Activated CD4-positive, alpha-beta T cell treated with anti-CD3 and anti-CD28 coated beads, Interleukin-2, amount 50 U/mL, for 48 hours (primary cell): Measurements from ENCODE around the gene TSPAN13.

Experiments used
- DNase-seq, 2 experiments: peaks; one replicate each; pipeline ENCODE4 v3.0.0-alpha.2; 2020

Gene TSPAN13

GRCh38 chr7:16753102-16753931, at the start of gene TSPAN13:
TSS of gene TSPAN13 (plus strand) at chr7:16753755. CDS start at chr7:16753968, 213 bp downstream.
- peak; percentile 71 to 77 for DNase-seq

- DNase-seq, result no peak
Observed at GRCh38 chr7:16708511-16708910, 45.0 kb upstream of the TSPAN13 start.

- DNase-seq, result no peak
Observed at GRCh38 chr7:16708980-16709379, 44.6 kb upstream of the TSPAN13 start.

- DNase-seq, result no peak
Observed at GRCh38 chr7:16710651-16711050, 42.9 kb upstream of the TSPAN13 start.

- DNase-seq, result no peak
Observed at GRCh38 chr7:16711730-16712129, 41.8 kb upstream of the TSPAN13 start.

GRCh38 chr7:16712916-16713315, 40.6 kb upstream of the TSPAN13 start:
- peak; percentile 12 to 20 for DNase-seq

- DNase-seq, result no peak
Observed at GRCh38 chr7:16715928-16716327, 37.6 kb upstream of the TSPAN13 start.

GRCh38 chr7:16718111-16718656, 35.4 kb upstream of the TSPAN13 start:
- no peak for DNase-seq

- no peak for DNase-seq
Observed at GRCh38 chr7:16719699-16720098, 33.9 kb upstream of the TSPAN13 start.

GRCh38 chr7:16721541-16721940, 32.0 kb upstream of the TSPAN13 start:
- DNase-seq, result no peak

- no peak for DNase-seq
Observed at GRCh38 chr7:16724344-16724743, 29.2 kb upstream of the TSPAN13 start.

GRCh38 chr7:16726189-16726588, 27.4 kb upstream of the TSPAN13 start:
- DNase-seq, result no peak

- DNase-seq, result no peak
Observed at GRCh38 chr7:16727736-16728135, 25.8 kb upstream of the TSPAN13 start.

- no peak for DNase-seq
Observed at GRCh38 chr7:16728811-16729210, 24.7 kb upstream of the TSPAN13 start.

- no peak for DNase-seq
Observed at GRCh38 chr7:16729541-16729940, 24.0 kb upstream of the TSPAN13 start.

- DNase-seq, result no peak
Observed at GRCh38 chr7:16730937-16731336, 22.6 kb upstream of the TSPAN13 start.

- no peak for DNase-seq
Observed at GRCh38 chr7:16732828-16733227, 20.7 kb upstream of the TSPAN13 start.

GRCh38 chr7:16734148-16734726, 19.3 kb upstream of the TSPAN13 start:
- no peak for DNase-seq

- DNase-seq, result no peak
Observed at GRCh38 chr7:16735020-16735419, 18.5 kb upstream of the TSPAN13 start.

- no peak for DNase-seq
Observed at GRCh38 chr7:16738011-16738688, 15.4 kb upstream of the TSPAN13 start.

GRCh38 chr7:16739863-16740622, 13.5 kb upstream of the TSPAN13 start:
- DNase-seq, result no peak

GRCh38 chr7:16740623-16740953, 13.0 kb upstream of the TSPAN13 start:
- no peak for DNase-seq

- no peak for DNase-seq
Observed at GRCh38 chr7:16740996-16741395, 12.6 kb upstream of the TSPAN13 start.
